IPS-18a (cell line): Measurements from ENCODE around the gene PLXND1.

Experiments
- H3K27ac ChIP-seq: one replicate; pipeline ENCODE4 v1.5.1; 2013; ENCODE audit warnings: low read length
- H3K27me3 ChIP-seq: one replicate; pipeline ENCODE4 v1.6.1; 2013; ENCODE audit warnings: mild to moderate bottlenecking, low read length; ENCODE audit not compliant: control insufficient read depth, insufficient read depth
- H3K36me3 ChIP-seq: one replicate; pipeline ENCODE4 v1.6.1; 2013; ENCODE audit warnings: low read depth, low read length; ENCODE audit not compliant: control insufficient read depth
- H3K4me1 ChIP-seq: one replicate; pipeline ENCODE4 v1.6.1; 2013; ENCODE audit warnings: low read depth, low read length; ENCODE audit not compliant: control insufficient read depth
- H3K4me3 ChIP-seq: one replicate; pipeline ENCODE4 v1.5.1; 2013; ENCODE audit warnings: low read length
- H3K9ac ChIP-seq: one replicate; pipeline ENCODE4 v1.6.1; 2013; ENCODE audit warnings: mild to moderate bottlenecking, low read length, moderate library complexity
- H3K9me3 ChIP-seq: one replicate; pipeline ENCODE4 v1.6.1; 2013; ENCODE audit warnings: low read depth, low read length; ENCODE audit not compliant: control insufficient read depth

Gene PLXND1

GRCh38 chr3:129531699-129532098, 74.8 kb downstream of the PLXND1 start:
- H3K4me1 ChIP-seq, result peaks cover 24% of the 10 kb centered on the region
- H3K36me3 ChIP-seq, result no peaks in the 10 kb centered on the region
- H3K9me3 ChIP-seq, result no peaks in the 10 kb centered on the region
- no peak overlapping the region for H3K9ac ChIP-seq
- H3K4me3 ChIP-seq, result no peak overlapping the region
- H3K27ac ChIP-seq, result no peak overlapping the region
- no peaks in the 10 kb centered on the region for H3K27me3 ChIP-seq

- H3K4me1 ChIP-seq, result peaks cover 30% of the 10 kb centered on the region
- H3K27ac ChIP-seq, result no peak overlapping the region
- H3K9me3 ChIP-seq, result no peaks in the 10 kb centered on the region
- H3K4me3 ChIP-seq, result no peak overlapping the region
- H3K36me3 ChIP-seq, result no peaks in the 10 kb centered on the region
- H3K27me3 ChIP-seq, result no peaks in the 10 kb centered on the region
- no peak overlapping the region for H3K9ac ChIP-seq
Measured at GRCh38 chr3:129530821-129531220, 75.7 kb downstream of the PLXND1 start.

- H3K9me3 ChIP-seq, result no peaks in the 10 kb centered on the region
- no peak overlapping the region for H3K4me3 ChIP-seq
- H3K27me3 ChIP-seq, result no peaks in the 10 kb centered on the region
- H3K27ac ChIP-seq, result no peak overlapping the region
- peaks cover 30% of the 10 kb centered on the region for H3K4me1 ChIP-seq
- no peak overlapping the region for H3K9ac ChIP-seq
- H3K36me3 ChIP-seq, result no peaks in the 10 kb centered on the region
Measured at GRCh38 chr3:129530251-129530791, 76.2 kb downstream of the PLXND1 start.

GRCh38 chr3:129529436-129530210, 76.9 kb downstream of the PLXND1 start:
- no peaks in the 10 kb centered on the region for H3K36me3 ChIP-seq
- H3K9ac ChIP-seq, result no peak overlapping the region
- no peaks in the 10 kb centered on the region for H3K9me3 ChIP-seq
- no peak overlapping the region for H3K27ac ChIP-seq
- H3K4me1 ChIP-seq, result peaks cover 26% of the 10 kb centered on the region
- H3K27me3 ChIP-seq, result no peaks in the 10 kb centered on the region
- no peak overlapping the region for H3K4me3 ChIP-seq

GRCh38 chr3:129528589-129529100, 77.8 kb downstream of the PLXND1 start, which contains the start of gene RHO:
RHO (plus strand) TSS chr3:129528639; CDS start chr3:129528734, 95 bp downstream.
- no peaks in the 10 kb centered on the region for H3K9me3 ChIP-seq
- no peaks in the 10 kb centered on the region for H3K36me3 ChIP-seq
- no peak within 1 kb of the TSS for H3K27ac ChIP-seq
- H3K4me1 ChIP-seq, result peaks cover 19% of the 10 kb centered on the region
- no peaks in the 10 kb centered on the region for H3K27me3 ChIP-seq
- no peak within 1 kb of the TSS for H3K4me3 ChIP-seq
- H3K9ac ChIP-seq, result no peak within 1 kb of the TSS

GRCh38 chr3:129527262-129527661, 79.2 kb downstream of the PLXND1 start:
- Histone ChIP-seq H3K36me3 (no peaks in the 10 kb centered on the region), H3K4me3 (no peak overlapping the region), H3K4me1 (peaks cover 19% of the 10 kb centered on the region), H3K27ac (no peak overlapping the region), H3K27me3 (no peaks in the 10 kb centered on the region), H3K9me3 (no peaks in the 10 kb centered on the region), H3K9ac (no peak overlapping the region)

GRCh38 chr3:129526121-129526900, 80.2 kb downstream of the PLXND1 start:
- no peak overlapping the region for H3K9ac ChIP-seq
- peaks cover 19% of the 10 kb centered on the region for H3K4me1 ChIP-seq
- no peaks in the 10 kb centered on the region for H3K27me3 ChIP-seq
- H3K4me3 ChIP-seq, result no peak overlapping the region
- no peaks in the 10 kb centered on the region for H3K9me3 ChIP-seq
- H3K36me3 ChIP-seq, result no peaks in the 10 kb centered on the region
- no peak overlapping the region for H3K27ac ChIP-seq

- H3K36me3 ChIP-seq, result no peaks in the 10 kb centered on the region
- H3K9ac ChIP-seq, result no peak overlapping the region
- H3K9me3 ChIP-seq, result no peaks in the 10 kb centered on the region
- H3K27ac ChIP-seq, result no peak overlapping the region
- peaks cover 15% of the 10 kb centered on the region for H3K4me1 ChIP-seq
- no peaks in the 10 kb centered on the region for H3K27me3 ChIP-seq
- no peak overlapping the region for H3K4me3 ChIP-seq
Measured at GRCh38 chr3:129525341-129525968, 81.0 kb downstream of the PLXND1 start.

GRCh38 chr3:129524081-129524480, 82.4 kb downstream of the PLXND1 start:
- H3K9me3 ChIP-seq, result no peaks in the 10 kb centered on the region
- no peaks in the 10 kb centered on the region for H3K27me3 ChIP-seq
- H3K4me1 ChIP-seq, result peaks cover 7% of the 10 kb centered on the region
- H3K4me3 ChIP-seq, result no peak overlapping the region
- no peak overlapping the region for H3K27ac ChIP-seq
- H3K9ac ChIP-seq, result no peak overlapping the region
- H3K36me3 ChIP-seq, result no peaks in the 10 kb centered on the region

- Histone ChIP-seq H3K4me1 (peaks cover 7% of the 10 kb centered on the region), H3K4me3 (no peak overlapping the region), H3K9ac (no peak overlapping the region), H3K9me3 (no peaks in the 10 kb centered on the region), H3K27ac (no peak overlapping the region), H3K36me3 (no peaks in the 10 kb centered on the region), H3K27me3 (no peaks in the 10 kb centered on the region)
Measured at GRCh38 chr3:129522953-129523352, 83.5 kb downstream of the PLXND1 start.

GRCh38 chr3:129521611-129522010, 84.9 kb downstream of the PLXND1 start:
- Histone ChIP-seq H3K27ac (no peak overlapping the region), H3K9ac (no peak overlapping the region), H3K36me3 (no peaks in the 10 kb centered on the region), H3K9me3 (no peaks in the 10 kb centered on the region), H3K4me1 (peaks cover 7% of the 10 kb centered on the region), H3K4me3 (no peak overlapping the region), H3K27me3 (no peaks in the 10 kb centered on the region)
